WTC11 (cell line): Measurements from ENCODE around the gene FTL.

Source experiments
- ATF2 ChIP-seq: sonication (generic); formaldehyde crosslinking; IDR thresholded peaks from 2 replicates; pipeline ENCODE4 v1.8.1; 2022; ENCODE audit warnings: low read depth, missing genetic modification reagents, borderline replicate concordance
- CREM ChIP-seq: sonication (generic); formaldehyde crosslinking; IDR thresholded peaks from 2 replicates; pipeline ENCODE4 v1.8.1; 2022; ENCODE audit warnings: mild to moderate bottlenecking, missing genetic modification reagents, moderate library complexity
- CTCF ChIP-seq: fragments of 200-600 bp; IDR thresholded peaks from 2 replicates; pipeline ENCODE4 v1.8.0; 2022; ENCODE audit warnings: antibody characterized with exemption
- E2F4 ChIP-seq: sonication (generic); formaldehyde crosslinking; IDR thresholded peaks from 2 replicates; pipeline ENCODE4 v1.8.1; 2022; ENCODE audit warnings: low read depth, mild to moderate bottlenecking, moderate library complexity, missing genetic modification reagents, borderline replicate concordance
- GRHL2 ChIP-seq: fragments of 250-450 bp; sonication (Bioruptor Pico); IDR thresholded peaks from 2 replicates; pipeline ENCODE4 v1.8.0; 2022; ENCODE audit warnings: mild to moderate bottlenecking, moderate library complexity; ENCODE audit not compliant: insufficient replicate concordance, severe bottlenecking
- HMGA2 ChIP-seq: fragments of 250-450 bp; sonication (Bioruptor Pico); IDR thresholded peaks from 2 replicates; pipeline ENCODE4 v1.4.0; 2021; ENCODE audit warnings: mild to moderate bottlenecking, moderate library complexity
- RORB ChIP-seq: fragments of 250-450 bp; sonication (Bioruptor Pico); IDR thresholded peaks from 2 replicates; pipeline ENCODE4 v1.9.0; 2021; ENCODE audit warnings: mild to moderate bottlenecking
- ZNF138 ChIP-seq: sonication (generic); formaldehyde crosslinking; conservative IDR thresholded peaks from 2 replicates; pipeline ENCODE4 v1.8.1; 2022; ENCODE audit warnings: mild to moderate bottlenecking, moderate library complexity, missing genetic modification reagents
- ZNF396 ChIP-seq: fragments of 250-450 bp; sonication (Bioruptor Pico); IDR thresholded peaks from 2 replicates; pipeline ENCODE4 v1.8.0; 2021; ENCODE audit warnings: mild to moderate bottlenecking, moderate library complexity, borderline replicate concordance

- TF ChIP-seq CREM = no peak
- no peak for TF ChIP-seq CTCF
- no peak for TF ChIP-seq ATF2 (CRISPR knock-in tag)
- no peak for TF ChIP-seq HMGA2
- no peak for TF ChIP-seq ZNF138 (CRISPR knock-in tag)
- TF ChIP-seq RORB (CRISPR knock-in tag) = no peak
- TF ChIP-seq E2F4 (CRISPR knock-in tag) = no peak
- TF ChIP-seq GRHL2 (CRISPR knock-in tag) = no peak
- TF ChIP-seq ZNF396 (CRISPR knock-in tag) = no peak
Measured at GRCh38 chr19:48953141-48953540, 12.0 kb upstream of the FTL start.
